Parathyroid adenoma (tissue), 2 donors: ENCODE measurements around the gene SEC24A.

Experiments used
- H2AFZ ChIP-seq: fragments of 300-600 bp; sonication (generic); one replicate; pipeline ENCODE4 v1.7.0; 2017; ENCODE audit warnings: antibody characterized with exemption, mild to moderate bottlenecking
- H3K27ac ChIP-seq: fragments of 300-600 bp; sonication (generic); one replicate; pipeline ENCODE4 v1.7.0; 2017
- H3K27me3 ChIP-seq: fragments of 300-600 bp; sonication (generic); one replicate; pipeline ENCODE4 v1.7.0; 2017; ENCODE audit warnings: low read length; ENCODE audit not compliant: control insufficient read depth, insufficient read depth
- H3K36me3 ChIP-seq: fragments of 300-600 bp; sonication (generic); one replicate; pipeline ENCODE4 v1.7.0; 2017; ENCODE audit warnings: low read length; ENCODE audit not compliant: control insufficient read depth, insufficient read depth
- H3K4me1 ChIP-seq: fragments of 300-600 bp; sonication (generic); one replicate; pipeline ENCODE4 v1.7.0; 2017; ENCODE audit warnings: control low read depth
- H3K4me2 ChIP-seq: fragments of 300-600 bp; sonication (generic); one replicate; pipeline ENCODE4 v1.7.0; 2017; ENCODE audit warnings: low read length
- H3K4me3 ChIP-seq: fragments of 300-600 bp; sonication (generic); one replicate; pipeline ENCODE4 v1.7.0; 2017; ENCODE audit warnings: low read depth, low read length
- H3K79me2 ChIP-seq: fragments of 300-600 bp; sonication (generic); one replicate; pipeline ENCODE4 v1.7.0; 2017; ENCODE audit warnings: control low read depth
- H3K9ac ChIP-seq: fragments of 300-600 bp; sonication (generic); one replicate; pipeline ENCODE4 v1.7.0; 2017; ENCODE audit warnings: mild to moderate bottlenecking
- H3K9me3 ChIP-seq: fragments of 300-600 bp; sonication (generic); one replicate; pipeline ENCODE4 v1.7.0; 2017; ENCODE audit warnings: low read length; ENCODE audit not compliant: control insufficient read depth
- CTCF ChIP-seq: fragments of 300-600 bp; sonication (generic); IDR thresholded peaks from one replicate; pipeline ENCODE4 v1.7.0; 2017; ENCODE audit warnings: antibody characterized with exemption, mild to moderate bottlenecking
- donor health status: primary hyperparathyroidism.

SEC24A gene

GRCh38 chr5:134606726-134607125 lies 41.9 kb upstream of the SEC24A start:
- Histone ChIP-seq H3K36me3 (no peaks in the 10 kb centered on the region), H3K79me2 (no peaks in the 10 kb centered on the region), H3K9me3 (no peaks in the 10 kb centered on the region), H3K4me2 (no peak overlapping the region), H3K27me3 (no peaks in the 10 kb centered on the region), H3K4me3 (no peak overlapping the region), H3K4me1 (no peaks in the 10 kb centered on the region), H3K9ac (no peak overlapping the region), H3K27ac (no peak overlapping the region), H2AFZ (no peak overlapping the region)
- no peak for TF ChIP-seq CTCF

- no peak overlapping the region for H3K27ac ChIP-seq
- H3K36me3 ChIP-seq, result no peaks in the 10 kb centered on the region
- no peak overlapping the region for H3K4me3 ChIP-seq
- no peaks in the 10 kb centered on the region for H3K79me2 ChIP-seq
- no peak overlapping the region for H2AFZ ChIP-seq
- no peak overlapping the region for H3K4me2 ChIP-seq
- no peaks in the 10 kb centered on the region for H3K4me1 ChIP-seq
- no peaks in the 10 kb centered on the region for H3K27me3 ChIP-seq
- H3K9ac ChIP-seq, result no peak overlapping the region
- TF ChIP-seq CTCF, result no peak
- H3K9me3 ChIP-seq, result no peaks in the 10 kb centered on the region
These were observed 40.0 kb upstream of the SEC24A start for GRCh38 chr5:134608555-134608954.

GRCh38 chr5:134609232-134609851 lies 39.2 kb upstream of the SEC24A start:
- no peaks in the 10 kb centered on the region for H3K9me3 ChIP-seq
- no peak overlapping the region for H3K4me3 ChIP-seq
- H3K9ac ChIP-seq, result no peak overlapping the region
- H3K79me2 ChIP-seq, result no peaks in the 10 kb centered on the region
- no peaks in the 10 kb centered on the region for H3K36me3 ChIP-seq
- no peak for TF ChIP-seq CTCF
- no peaks in the 10 kb centered on the region for H3K4me1 ChIP-seq
- H3K4me2 ChIP-seq, result no peak overlapping the region
- no peak overlapping the region for H3K27ac ChIP-seq
- no peak overlapping the region for H2AFZ ChIP-seq
- no peaks in the 10 kb centered on the region for H3K27me3 ChIP-seq

GRCh38 chr5:134610725-134611124 lies 37.9 kb upstream of the SEC24A start:
- no peaks in the 10 kb centered on the region for H3K4me1 ChIP-seq
- no peaks in the 10 kb centered on the region for H3K9me3 ChIP-seq
- H3K27ac ChIP-seq, result no peak overlapping the region
- H3K4me2 ChIP-seq, result no peak overlapping the region
- H3K79me2 ChIP-seq, result no peaks in the 10 kb centered on the region
- no peak overlapping the region for H3K9ac ChIP-seq
- no peaks in the 10 kb centered on the region for H3K27me3 ChIP-seq
- no peaks in the 10 kb centered on the region for H3K36me3 ChIP-seq
- no peak overlapping the region for H2AFZ ChIP-seq
- H3K4me3 ChIP-seq, result no peak overlapping the region
- TF ChIP-seq CTCF, result no peak

- H3K9me3 ChIP-seq, result no peaks in the 10 kb centered on the region
- H3K9ac ChIP-seq, result no peak overlapping the region
- H3K36me3 ChIP-seq, result no peaks in the 10 kb centered on the region
- no peaks in the 10 kb centered on the region for H3K27me3 ChIP-seq
- TF ChIP-seq CTCF, result no peak
- no peak overlapping the region for H3K4me3 ChIP-seq
- H3K4me2 ChIP-seq, result no peak overlapping the region
- no peaks in the 10 kb centered on the region for H3K79me2 ChIP-seq
- no peak overlapping the region for H3K27ac ChIP-seq
- H3K4me1 ChIP-seq, result no peaks in the 10 kb centered on the region
- H2AFZ ChIP-seq, result no peak overlapping the region
These were observed 37.1 kb upstream of the SEC24A start for GRCh38 chr5:134611515-134611914.
